Muscle of arm (tissue), 12 donors: ENCODE data around the gene NAA80. TPM values are rescaled to one million over a fixed set of nuclear protein-coding genes. Genes with fewer than 3 reads are reported as not detected.
"Not testable (repeated sequence)": the region's sequence is repeated elsewhere in the genome, so short reads cannot be mapped to it uniquely, and the experiment has no call there.

Source experiments
- DNase-seq: peaks from one replicate; pipeline ENCODE4 v3.0.0-alpha.2; 2013
- polyA plus RNA-seq, 12 donors: library from polyadenylated mRNA; unstranded; fragments of 120-200 nt; gene quantifications; one replicate each; pipeline ENCODE4 v1.2.1, GENCODE V29; 2013; ENCODE audit not compliant: insufficient read length in 12 of 12

The NAA80 gene
- polyA plus RNA-seq, 12 donors, result 4.5 to 12.5 (median 6.1) TPM; not detected in 2

GRCh38 chr3:50292159-50293078 is 6.8 kb downstream of the NAA80 start, which contains the start of gene IFRD2:
IFRD2 (minus strand) TSS chr3:50292429; CDS start chr3:50292274, 155 bp downstream.
- DNase-seq, result peak; percentile 98

- DNase-seq, result no peak
These were observed 9.0 kb downstream of the NAA80 start for GRCh38 chr3:50290161-50290641.

- no peak for DNase-seq
These were observed 10.1 kb downstream of the NAA80 start for GRCh38 chr3:50289130-50289529.

- DNase-seq, result no peak
These were observed 10.7 kb downstream of the NAA80 start for GRCh38 chr3:50288387-50289007.

- no peak for DNase-seq
These were observed 11.9 kb downstream of the NAA80 start for GRCh38 chr3:50287262-50287661.

- no peak for DNase-seq
These were observed 12.6 kb downstream of the NAA80 start for GRCh38 chr3:50286322-50287227.

GRCh38 chr3:50284121-50284520 is 15.1 kb downstream of the NAA80 start:
- not testable (repeated sequence) for DNase-seq

- DNase-seq, result no peak
These were observed 19.8 kb downstream of the NAA80 start for GRCh38 chr3:50279255-50280016.

GRCh38 chr3:50278880-50279224 is 20.4 kb downstream of the NAA80 start, which contains the start of gene LSMEM2:
LSMEM2 (plus strand) TSS chr3:50279087; CDS start chr3:50279114, 27 bp downstream.
- DNase-seq, result no peak

- no peak for DNase-seq
These were observed 20.9 kb downstream of the NAA80 start for GRCh38 chr3:50278123-50278879.

GRCh38 chr3:50276762-50277101 is 22.5 kb downstream of the NAA80 start:
- no peak for DNase-seq

- DNase-seq, result no peak
These were observed 23.0 kb downstream of the NAA80 start for GRCh38 chr3:50275996-50276761.

GRCh38 chr3:50275141-50275995 is 23.8 kb downstream of the NAA80 start:
- no peak for DNase-seq

GRCh38 chr3:50274371-50275104 is 24.7 kb downstream of the NAA80 start:
- DNase-seq, result no peak

GRCh38 chr3:50273689-50274065 is 25.5 kb downstream of the NAA80 start:
- DNase-seq, result no peak

- peak; percentile 89 for DNase-seq
These were observed 26.1 kb downstream of the NAA80 start for GRCh38 chr3:50272911-50273688.

GRCh38 chr3:50272538-50272910 is 26.7 kb downstream of the NAA80 start:
- not testable (repeated sequence) for DNase-seq
